ENCODE data around the gene FAM13A.
A peak's percentile ranks its signal among the peaks of the same experiment; 100 is the strongest.
"Not testable (repeated sequence)": the region's sequence is repeated elsewhere in the genome, so short reads cannot be mapped to it uniquely, and the experiment has no call there.

The FAM13A gene

GRCh38 chr4:88998001-88998400 is 59.0 kb downstream of the FAM13A start:
- DNase-seq: no peak

GRCh38 chr4:88995874-88996273 is 61.1 kb downstream of the FAM13A start:
- DNase-seq: no peak

- DNase-seq: not testable (repeated sequence)
Measured at GRCh38 chr4:88995257-88995656, 61.7 kb downstream of the FAM13A start.

- DNase-seq: no peak
Measured at GRCh38 chr4:88993246-88993645, 63.7 kb downstream of the FAM13A start.

DNA sequence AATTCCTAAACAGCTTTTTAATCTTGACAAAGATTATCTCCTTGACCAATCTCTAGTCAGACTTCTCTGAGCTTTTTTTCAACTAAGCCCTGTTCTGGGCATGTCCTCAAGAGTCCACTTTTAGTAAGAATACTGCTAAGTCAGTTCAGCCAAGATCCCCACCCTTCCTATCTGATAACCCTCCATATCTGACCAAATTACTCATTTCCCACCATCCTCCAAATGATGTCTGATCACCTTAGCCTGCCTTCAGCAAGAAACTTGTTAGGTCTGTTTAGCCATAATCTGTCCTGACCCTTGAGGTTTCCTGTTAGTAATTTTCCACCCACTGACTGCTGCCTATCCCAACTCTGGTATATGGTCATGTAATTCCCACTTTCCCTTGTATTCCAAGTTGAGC is 65.2 kb downstream of the FAM13A start:
- no peak for DNase-seq

DNA sequence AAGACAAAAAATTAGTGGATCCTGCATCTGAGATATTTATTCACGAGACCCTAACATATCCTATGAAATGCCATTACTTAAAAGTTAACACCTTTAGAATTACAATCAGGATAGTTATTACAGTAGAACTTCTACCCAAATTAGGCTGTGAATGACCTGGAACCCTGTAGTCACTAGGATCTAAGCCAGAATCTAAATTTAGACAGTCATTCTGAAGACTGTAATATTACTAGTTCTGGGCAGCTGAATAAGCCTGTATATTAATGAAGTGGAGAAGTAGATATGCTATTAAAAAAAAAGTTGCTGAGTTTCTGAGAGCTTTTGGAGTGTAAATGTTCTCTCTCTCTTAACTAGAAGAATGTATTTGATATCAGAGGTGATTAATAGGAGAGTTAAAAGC is 67.0 kb downstream of the FAM13A start:
- no peak for DNase-seq

- DNase-seq: peak; percentile 37
Measured at GRCh38 chr4:88985088-88985773, 71.8 kb downstream of the FAM13A start.

DNA sequence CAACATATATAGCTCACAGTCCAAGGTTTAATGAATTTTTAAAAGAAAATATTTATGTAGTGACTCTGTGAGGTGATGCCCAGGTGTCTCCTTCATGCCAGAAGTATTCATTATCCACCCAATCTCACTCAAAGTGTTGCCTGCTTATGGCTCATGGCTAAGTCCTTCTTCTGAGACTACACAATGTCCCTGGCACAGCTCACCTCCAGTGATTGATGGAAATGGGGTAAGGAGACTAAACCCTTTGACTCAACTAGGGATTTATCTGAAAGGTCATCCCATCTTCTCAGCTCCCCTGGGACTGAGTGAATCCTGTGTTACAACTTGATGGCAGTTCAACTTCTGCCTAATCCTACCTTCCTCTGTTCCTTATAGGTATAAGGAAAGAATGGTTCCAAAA is 74.2 kb downstream of the FAM13A start:
- DNase-seq: no peak

GRCh38 chr4:88981993-88982392 is 75.0 kb downstream of the FAM13A start:
- DNase-seq: no peak

DNA sequence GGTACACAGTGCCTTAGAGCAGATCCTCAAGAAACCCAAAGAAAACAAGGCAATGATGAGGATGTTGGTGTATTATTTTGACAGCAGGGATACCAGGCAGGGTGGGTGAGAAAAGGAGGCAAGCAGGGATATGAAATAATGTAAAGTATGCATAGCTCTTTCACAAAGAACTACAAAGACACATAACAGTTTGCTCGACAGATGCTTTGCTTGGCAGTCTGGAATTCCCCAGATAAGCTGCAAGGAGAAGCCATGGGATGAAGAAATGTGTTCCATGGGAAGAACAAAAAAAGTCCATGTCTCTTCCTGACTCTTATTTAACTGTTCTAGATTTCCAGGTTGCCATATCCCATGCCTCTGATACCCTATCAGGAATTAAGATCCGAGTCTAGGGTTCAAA is 75.4 kb downstream of the FAM13A start:
- DNase-seq: no peak

DNA sequence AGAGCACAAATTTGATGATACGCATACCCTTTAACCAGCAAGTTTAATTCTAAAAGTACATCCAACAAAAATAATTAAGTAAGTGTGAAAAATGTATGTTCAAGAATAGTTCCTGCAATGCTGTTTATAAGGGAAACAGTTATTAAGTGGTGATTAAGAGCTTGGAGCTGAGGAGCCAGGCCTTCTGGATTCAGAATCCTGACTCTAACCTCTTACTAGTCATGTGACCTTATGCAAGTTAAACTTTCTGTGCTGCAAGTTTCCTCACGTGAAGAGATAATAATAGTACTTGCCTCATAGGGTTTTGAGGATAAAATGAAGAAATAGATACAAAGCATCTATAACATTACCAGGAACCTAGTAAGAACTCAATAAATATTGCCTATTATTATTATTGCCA is 77.7 kb downstream of the FAM13A start:
- DNase-seq: no peak

GRCh38 chr4:88976775-88977035 is 80.3 kb downstream of the FAM13A start:
- DNase-seq: no peak

DNA sequence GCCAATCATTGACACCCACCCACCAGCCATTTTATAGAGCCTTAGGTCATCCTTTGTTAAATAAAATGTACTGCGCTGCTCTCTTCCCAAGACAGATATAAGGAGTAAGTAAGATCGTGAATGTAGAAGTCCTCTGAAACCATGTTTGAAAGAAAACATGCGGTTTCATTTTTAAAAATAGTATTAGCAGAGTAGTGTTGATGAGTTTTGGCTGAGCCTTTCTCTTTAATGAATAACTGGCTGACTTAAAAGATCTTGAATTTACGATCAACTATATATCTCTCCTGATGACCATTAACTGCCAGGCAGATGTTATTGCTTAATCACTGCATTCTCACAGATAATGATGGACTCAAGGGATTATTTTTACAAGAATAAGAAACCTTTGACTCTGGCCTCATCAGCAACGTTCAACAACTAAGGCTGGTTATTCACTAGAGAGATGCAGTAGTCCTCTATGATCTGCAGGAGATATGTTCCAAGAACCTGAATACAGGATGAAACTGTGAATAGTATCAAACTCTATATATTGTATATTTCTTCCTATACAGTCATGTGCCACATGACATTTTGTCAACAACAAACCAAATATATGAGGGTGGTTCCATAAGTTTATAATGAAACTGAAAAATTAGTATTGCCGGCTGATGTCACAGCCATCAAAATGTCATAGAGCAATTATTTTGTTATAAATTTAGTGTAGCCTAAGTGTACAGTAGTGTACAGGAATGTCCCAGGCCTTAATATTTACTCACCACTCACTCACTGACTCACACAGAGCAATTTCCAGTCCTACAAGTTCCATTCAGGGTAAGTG is 80.8 kb downstream of the FAM13A start:
- no peak for DNase-seq

- DNase-seq: no peak
Measured at GRCh38 chr4:88971536-88971935, 85.4 kb downstream of the FAM13A start.

GRCh38 chr4:88969746-88970145 is 87.2 kb downstream of the FAM13A start:
- DNase-seq: no peak

DNA sequence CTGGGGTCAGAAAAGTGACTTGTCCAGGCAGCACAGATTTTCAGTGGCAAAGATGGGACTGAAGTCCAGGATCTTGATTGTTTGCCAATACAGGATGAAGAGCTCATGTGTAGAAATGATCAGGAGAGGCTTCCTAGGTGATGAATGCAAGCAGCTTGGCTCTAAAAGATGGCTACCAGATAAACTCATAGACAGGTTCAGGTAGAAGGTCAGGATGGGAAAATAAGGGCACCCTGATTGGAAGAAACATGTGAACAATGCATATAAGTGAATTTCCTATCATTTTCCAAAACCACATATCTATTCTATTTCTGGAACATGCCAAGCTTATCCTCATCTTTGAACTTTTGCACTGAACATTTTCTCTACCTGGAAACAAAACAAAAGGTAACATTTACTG is 87.7 kb downstream of the FAM13A start:
- no peak for DNase-seq

GRCh38 chr4:88967883-88968331 is 89.1 kb downstream of the FAM13A start:
- no peak for DNase-seq

DNA sequence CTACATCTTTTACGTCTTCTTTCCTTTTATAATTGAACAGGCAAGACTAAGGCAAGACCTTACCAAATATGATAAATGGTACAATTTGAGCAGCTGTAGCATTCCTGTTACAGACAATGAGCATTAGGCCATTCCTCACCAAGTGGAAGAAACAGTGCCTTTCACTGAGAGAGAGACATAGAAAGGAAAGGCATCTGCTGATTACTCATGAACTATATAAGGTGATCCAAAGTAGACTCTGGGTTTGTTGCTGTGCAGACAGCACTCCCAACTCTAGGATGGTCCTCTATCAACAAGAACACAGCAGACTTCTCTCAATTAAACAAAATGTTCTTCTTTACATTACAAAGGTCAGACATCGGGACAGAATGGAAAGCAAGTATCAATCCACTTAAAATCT is 91.9 kb downstream of the FAM13A start:
- DNase-seq: no peak

DNA sequence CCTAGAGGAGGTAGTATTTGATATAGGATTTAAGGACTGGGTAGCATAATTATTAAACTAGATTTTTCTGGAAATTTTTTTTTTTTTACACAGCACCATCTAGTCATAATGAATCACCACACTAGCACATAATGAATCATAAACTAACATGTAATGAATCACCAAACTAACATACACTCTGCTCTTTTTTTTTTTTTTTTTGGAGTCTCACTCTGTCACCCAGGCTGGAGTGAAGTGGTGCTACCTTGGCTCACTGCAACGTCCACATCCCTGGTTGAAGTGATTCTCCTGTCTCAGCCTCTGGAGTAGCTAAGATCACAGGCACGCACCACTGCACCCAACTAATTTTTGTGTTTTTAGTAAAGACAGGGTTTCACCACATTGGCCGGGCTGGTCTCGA is 92.5 kb downstream of the FAM13A start:
- peak; percentile 6 for DNase-seq

DNA sequence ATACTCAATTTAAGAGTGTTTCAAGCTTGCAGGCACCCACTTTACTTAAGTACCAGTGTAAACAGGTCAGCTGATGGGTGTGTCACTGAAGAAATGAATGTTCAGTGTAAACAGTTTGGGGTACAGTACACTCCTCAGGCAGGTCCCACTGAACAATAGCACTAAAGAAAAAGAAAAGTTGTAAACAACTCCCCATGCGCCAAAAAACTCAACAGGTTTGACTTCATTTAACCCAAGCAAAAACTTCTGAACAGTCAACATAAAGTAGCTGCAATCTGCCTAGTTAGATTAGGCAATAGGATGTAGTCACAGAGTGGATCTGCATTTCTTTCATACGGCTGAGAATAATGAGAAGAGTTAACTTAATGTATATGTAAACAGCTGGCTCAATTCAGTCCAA is 93.2 kb downstream of the FAM13A start:
- DNase-seq: peak; percentile 7

- no peak for DNase-seq
Measured at GRCh38 chr4:88962396-88962795, 94.6 kb downstream of the FAM13A start.

- peak; percentile 58 for DNase-seq
Measured at GRCh38 chr4:88960576-88960975, 96.4 kb downstream of the FAM13A start.

DNA sequence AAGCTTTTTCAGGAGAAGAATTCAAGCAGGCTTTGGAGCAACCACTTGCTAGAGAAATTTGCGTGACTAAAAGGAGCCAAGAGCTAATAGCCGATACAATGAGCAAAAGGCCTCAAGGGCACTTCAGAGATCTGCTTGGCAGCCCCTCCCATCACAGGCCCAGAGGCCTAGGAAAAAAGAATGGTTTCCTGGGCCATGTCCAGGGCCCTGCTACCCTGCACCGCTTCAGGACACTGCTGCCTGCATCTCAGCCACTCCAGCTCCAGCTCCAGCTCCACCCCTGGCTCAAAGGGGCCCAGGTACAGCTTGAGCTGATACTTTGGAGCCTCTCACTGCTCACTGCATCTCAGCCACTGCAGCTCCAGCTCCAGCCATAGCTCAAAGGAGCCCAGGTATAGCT is 98.9 kb downstream of the FAM13A start:
- no peak for DNase-seq

DNA sequence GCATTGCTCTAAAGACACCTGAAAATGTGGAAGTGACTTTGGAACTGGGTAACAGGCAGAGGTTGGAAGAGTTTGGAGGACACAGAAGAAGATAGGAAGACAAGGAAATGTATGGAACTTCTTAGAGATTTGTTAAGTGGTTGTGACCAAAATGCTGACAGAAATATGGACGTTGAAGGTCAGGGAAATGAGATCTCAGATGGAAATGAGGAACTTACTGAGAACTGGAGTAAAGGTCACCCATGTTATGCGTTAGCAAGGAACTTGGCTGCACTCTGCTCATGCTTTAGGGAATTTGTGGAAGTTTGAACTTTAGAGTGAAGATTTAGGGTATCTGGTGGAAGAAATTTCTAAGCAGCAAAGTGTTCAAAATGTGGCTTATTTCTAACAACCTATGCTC is 99.4 kb downstream of the FAM13A start:
- peak; percentile 77 for DNase-seq
